Epithelial cell of prostate (primary cell): ENCODE measurements around the gene MYO6.
"Not testable (repeated sequence)": the region's sequence is repeated elsewhere in the genome, so short reads cannot be mapped to it uniquely, and the experiment has no call there.

ENCODE experiments used
- DNase-seq: peaks from one replicate; pipeline ENCODE4 v3.0.0-alpha.2; 2011; ENCODE audit warnings: low read depth, low spot score
- H3K27ac ChIP-seq: fragments of 450-650 bp; 2 replicates; pipeline ENCODE4 v1.5.1; 2017; ENCODE audit warnings: mild to moderate bottlenecking

MYO6 gene

DNA sequence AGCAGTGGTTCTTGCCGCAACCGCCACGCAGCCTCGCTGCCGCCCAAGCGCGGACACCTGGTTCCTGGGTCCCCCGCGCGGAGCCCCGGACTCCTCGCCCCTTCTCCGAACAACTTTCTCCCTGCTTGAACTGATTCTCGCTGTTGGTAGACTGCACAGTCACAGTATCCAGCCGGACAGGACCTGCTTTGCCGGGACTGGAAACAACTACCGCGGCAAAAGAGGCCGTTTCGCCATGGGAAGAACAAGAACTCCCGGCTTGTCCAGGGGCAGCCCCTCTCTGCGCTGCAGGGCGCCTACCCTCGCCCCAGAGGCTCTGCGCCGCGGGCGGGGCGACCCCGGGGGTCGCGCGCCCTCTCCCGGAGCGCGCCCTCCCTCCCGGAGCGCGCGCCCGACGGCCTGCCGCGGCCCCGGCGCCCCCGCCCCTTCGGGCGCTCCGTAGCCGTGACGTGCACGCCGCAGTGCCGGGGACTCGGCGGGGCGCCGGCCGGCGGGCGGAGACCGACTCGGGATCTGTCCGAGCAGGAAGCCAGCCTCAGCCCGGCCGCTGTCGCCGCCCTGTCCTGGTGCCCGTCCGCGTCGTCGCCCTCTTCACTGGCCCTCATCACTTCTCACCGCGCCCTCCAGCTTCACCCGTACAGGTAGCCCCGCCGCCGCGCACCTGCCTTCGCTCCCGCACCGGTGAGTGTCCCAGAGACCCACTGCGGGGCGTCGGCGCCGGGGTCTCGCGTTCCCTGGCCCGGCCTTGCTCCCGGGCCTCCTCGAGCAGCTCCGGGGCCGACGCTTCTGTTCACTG lies at the start of gene MYO6:
MYO6 (plus strand) TSS at position 497 of the 796 bp plus-strand sequence. CDS start 68,309 bp downstream, outside the sequence.
- no peak for DNase-seq
- H3K27ac ChIP-seq: peak within 1 kb of the TSS; percentile 83

DNA sequence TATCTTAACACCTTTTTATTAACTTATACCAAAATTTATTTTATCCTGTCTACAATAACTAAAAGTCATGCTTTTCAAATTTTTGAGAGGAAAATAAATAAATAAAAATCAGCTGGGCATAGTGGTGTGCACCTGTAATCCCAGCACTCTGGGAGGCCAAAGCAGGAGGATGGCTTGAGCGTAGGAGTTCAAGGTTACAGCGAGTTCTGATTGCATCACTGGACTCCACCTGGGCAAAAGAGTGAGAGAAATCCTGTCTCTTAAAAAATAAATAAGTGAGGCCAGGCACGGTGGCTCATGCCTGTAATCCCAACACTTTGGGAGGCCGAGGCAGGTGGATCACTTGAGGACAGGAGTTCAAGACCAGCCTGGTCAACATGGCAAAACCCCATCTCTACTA lies 40.7 kb upstream of the MYO6 start:
- not testable (repeated sequence) for DNase-seq, H3K27ac ChIP-seq

DNA sequence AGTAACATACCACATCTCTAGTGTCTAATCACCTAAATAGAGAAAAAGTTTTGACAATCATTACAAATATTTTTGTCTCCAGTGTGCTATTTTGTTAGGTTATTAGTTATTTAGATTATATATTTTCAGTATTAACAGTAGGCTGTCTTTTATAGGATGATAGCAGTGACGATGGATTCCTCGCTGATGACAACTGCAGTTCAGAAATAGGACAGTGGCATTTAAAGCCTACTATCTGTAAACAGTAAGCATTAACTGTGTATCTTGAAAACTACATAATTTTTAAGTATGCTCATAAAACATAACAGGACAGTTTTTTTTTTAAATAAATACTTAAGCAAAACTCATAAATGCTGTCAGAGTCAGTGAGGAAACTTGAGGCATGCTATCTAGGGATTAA lies 37.9 kb upstream of the MYO6 start:
- no peak overlapping the region for H3K27ac ChIP-seq
- no peak for DNase-seq

DNA sequence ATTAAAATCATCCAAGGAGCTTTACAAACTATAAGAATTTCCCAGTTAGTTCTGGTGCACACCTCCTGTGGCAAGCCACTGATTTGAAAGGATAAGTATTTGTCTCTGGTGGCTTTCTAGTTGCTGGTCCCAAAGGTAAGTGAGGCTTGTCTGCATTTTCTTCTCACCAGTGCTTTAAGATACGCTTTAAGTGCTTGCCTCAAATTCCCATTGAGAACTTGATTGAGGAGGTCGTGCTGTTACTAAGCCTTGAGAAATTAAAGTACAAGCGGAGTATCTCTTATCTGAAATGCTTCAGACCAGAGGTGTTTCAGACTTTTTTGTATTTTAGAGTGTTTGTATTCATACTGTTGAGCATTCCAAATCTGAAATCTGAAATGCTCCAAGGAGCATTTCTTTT lies 29.9 kb upstream of the MYO6 start:
- no peak overlapping the region for H3K27ac ChIP-seq
- DNase-seq: no peak

DNA sequence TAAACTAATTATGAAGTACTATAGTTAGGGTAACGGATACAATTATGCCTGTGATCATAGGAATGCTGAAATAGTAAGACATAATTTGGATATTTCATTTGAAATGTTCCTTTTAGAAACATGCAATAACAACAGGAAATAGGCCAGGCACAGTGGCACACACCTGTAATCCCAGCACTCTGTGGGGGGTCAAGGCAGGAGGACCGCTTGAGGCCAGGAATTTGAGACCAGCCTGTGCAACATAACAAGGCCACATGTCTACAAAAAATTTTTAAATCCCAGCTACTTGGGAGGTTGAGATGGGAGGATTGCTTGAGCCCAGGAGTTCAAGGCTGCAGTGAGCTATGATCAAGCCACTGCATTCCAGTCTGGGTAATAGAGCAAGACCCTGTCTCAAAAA lies 25.7 kb upstream of the MYO6 start:
- no peak for DNase-seq

DNA sequence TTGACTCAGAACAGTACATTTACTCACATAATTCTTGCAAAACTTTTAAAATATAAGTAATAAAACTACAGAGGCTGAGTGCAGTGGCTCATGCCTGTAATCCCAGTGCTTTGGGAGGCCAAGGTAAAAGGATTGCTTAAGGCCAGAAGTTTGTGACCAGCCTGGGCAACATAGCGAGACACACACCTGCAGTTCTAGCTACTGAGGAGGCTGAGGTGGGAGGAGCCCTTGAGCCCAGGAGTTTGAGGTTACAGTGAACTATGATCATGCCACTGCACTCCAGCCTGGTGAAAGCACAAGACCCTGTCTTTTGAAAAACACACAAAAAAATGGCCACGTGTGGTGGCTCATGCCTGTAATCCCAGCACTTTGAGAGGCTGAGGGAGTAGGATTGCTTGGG lies 21.8 kb upstream of the MYO6 start:
- DNase-seq: no peak
- no peak overlapping the region for H3K27ac ChIP-seq

More for the DNA sequence above, 25.7 kb upstream of the MYO6 start:
- no peak overlapping the region for H3K27ac ChIP-seq

DNA sequence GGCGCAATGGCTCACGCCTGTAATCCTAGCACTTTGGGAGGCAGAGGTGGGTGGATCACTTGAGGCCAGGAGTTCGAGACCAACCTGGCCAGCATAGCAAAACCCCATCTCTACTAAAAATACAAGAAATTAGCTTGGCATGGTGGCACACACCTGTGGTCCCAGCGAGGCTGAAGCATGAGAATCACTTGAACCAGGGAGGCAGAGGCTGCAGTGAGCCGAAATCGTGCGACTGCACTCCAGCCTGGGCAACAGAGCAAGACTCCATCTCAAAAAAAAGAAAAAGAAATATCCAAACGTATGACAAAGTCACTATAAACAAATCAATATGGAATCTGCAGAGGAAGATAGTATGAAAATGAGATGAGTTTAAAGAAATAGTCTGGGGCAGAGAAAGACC lies 18.0 kb upstream of the MYO6 start:
- H3K27ac ChIP-seq, DNase-seq: not testable (repeated sequence)

DNA sequence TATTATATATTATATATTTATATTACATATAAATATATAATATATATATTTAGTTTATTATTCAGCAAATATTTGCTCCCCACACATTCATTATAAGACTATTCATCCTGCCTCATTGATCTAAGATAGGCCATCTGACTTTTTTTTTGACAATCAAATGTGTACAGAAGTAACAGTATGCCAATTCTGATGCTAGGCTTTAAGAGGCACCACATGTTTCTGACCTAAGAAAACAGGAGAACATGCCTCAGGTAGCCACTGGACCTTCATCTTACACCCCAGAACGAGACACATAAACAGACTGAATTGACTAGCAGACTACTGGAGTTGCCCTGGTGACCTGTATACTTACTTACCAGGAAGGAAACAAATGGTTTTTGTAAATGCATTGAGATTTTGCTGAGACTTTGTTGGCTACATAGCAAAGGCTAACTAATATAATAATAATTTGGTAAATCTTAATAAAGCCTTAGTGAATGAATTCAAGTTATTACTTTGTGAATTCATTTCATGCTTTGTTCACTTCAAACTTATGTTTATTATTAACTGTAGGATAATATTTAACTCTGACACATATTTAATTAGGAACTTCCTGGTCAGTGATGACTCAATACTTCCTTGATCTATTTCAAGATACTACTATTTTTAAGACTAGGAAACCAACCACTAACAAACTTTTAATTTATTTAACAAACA lies 13.4 kb upstream of the MYO6 start:
- DNase-seq: no peak
- peak overlapping the region; percentile 28 for H3K27ac ChIP-seq

DNA sequence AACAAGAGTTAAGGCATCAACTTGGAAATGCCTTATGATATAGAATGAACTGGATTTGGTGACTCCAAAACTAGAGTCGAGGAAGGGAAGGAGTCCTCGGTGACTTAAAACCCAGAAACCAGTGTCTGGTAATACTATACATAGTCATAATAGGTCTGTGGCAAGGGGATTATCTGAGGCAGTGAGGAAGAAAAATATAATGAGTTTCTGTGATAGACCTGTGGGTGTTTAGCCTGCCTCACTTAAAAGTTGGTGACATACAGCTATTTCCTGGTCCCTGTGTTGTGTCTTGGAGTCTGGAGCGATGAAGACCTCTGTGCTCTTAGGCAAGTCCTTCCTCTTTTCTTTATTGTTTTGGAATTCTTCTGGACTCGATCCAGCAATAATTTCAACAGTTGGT lies 5.1 kb upstream of the MYO6 start:
- no peak overlapping the region for H3K27ac ChIP-seq
- no peak for DNase-seq

DNA sequence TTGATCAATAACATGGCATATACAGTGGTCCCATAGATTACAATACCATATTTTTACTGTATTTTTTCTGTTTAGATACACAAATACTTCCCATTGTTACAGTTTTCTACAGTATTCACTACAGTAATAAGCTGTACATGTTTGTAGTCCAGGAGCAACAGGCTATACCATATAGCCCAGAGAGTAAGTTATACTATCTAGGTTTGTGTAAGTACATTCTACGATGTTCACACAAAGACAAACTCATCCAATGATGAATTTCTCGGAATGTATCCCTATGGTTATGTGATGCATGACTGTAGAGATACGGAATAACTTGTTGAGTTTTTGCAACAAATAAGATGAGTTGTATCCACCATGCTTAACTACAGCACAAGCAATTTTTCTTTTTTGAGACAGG lies 3.6 kb upstream of the MYO6 start:
- DNase-seq: no peak
- no peak overlapping the region for H3K27ac ChIP-seq

DNA sequence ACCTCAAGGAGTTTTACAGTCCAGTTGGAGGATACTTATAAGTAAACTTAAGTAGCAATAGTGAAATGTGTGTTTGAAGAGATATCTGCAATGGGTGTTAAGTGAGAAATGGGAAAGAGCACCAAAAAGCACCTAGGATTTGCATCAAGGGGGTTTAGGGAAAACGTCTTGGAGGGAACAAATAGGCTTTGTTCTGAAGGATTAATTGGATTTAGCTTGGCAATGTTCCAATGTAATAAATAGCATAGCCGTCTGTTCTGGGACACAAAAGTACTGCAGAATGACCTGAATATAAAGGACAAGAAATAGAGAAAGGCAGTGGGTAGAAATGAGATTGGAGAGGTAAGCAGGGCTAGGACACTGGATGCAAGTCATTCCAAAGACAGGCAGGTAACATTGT lies 2.8 kb upstream of the MYO6 start:
- no peak for DNase-seq
- no peak overlapping the region for H3K27ac ChIP-seq

DNA sequence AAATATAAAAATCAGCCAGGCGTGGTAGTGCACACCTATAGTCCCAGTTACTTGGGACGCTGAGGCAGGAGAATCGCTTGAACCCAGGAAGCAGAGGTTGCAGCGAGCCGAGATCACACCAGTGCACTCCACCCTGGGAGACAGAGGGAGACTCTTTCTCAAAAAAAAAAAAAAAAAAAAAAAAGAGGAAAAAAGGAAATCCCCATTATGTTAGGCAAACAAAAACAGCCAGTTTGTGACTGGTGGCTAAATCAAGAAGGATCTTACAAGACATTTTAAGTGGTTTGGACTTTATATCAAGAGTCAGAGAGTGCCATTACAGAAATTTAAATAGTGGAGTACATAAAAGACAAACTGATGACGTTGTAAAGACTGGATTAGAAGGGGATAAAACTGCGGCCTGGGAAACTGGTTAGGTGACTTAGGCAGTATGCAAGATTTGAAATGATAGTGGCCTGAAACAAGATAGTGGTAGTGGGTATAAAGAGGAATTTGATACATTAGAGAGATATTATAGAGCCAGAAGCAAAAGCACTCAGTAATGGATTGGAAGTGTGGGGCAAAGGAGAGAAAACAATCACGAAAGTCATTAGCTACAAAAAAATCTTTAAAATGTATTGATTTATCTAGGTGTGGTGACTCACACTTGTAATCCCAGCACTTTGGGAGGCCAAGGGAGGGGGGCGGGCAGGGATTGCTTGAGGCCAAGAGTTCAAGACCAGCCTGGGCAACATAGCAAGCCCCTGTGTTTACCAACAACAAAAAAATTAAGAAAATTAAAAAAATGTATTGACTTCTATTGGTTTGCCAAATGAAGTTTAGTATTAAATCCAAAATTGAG lies 1.7 kb upstream of the MYO6 start:
- peak; percentile 43 for DNase-seq

DNA sequence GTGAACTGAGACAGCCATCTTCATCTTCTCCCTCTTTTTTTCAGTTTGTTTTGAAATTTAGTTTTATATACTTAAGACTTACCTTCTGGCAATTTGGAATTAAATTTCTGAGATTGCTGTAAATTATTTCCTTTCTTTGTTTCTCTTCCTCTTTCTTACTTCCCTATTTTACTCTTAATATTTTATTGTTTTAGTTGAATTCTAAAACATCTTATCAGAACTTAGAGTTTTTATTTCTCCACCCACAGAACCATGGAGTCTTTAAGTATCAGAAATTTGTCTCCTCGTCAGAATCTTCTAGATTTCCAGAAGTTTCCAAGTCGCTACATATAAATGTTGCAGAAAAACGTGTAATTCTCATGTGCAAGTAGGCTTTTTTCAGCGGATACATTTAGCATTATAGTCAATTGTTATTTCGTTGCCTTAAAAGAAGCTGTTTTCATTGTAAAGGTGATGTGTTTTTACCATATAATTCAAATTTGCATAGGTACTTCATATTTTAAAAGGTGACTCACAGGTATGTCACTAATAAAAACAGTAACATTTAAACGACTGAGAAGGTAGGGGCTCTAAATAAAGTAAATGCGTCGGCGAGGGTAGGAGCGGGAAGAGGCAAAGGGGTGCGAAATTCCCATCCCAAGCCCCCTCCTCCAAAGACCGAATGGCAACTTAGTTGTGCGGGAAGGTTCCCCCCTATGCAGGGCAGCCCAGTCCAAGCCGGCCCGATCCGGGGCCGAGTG lies 866 bp upstream of the MYO6 start:
- peak overlapping the region; percentile 83 for H3K27ac ChIP-seq
- no peak for DNase-seq

More for the DNA sequence above, 1.7 kb upstream of the MYO6 start:
- H3K27ac ChIP-seq: peak overlapping the region; percentile 83

DNA sequence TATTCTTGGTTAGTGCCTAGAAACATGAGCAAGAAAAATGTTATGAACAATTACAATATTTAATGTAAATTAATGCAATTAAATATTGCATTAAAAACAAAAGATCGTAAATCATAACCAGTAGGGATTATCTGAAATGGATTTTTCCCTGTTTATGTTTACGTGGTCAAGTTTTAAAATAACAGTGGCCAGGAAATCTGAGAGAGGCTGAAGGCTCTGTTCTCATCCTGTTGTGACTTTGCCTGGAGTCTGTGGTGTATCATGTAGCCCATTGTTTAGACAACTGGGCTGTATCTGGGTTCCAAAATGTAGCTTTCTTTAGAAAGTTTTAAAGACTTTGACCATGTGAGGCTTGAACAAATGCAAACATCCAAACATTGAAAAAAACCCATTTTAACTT lies 2.4 kb downstream of the MYO6 start:
- DNase-seq: no peak
- peak overlapping the region; percentile 89 for H3K27ac ChIP-seq

DNA sequence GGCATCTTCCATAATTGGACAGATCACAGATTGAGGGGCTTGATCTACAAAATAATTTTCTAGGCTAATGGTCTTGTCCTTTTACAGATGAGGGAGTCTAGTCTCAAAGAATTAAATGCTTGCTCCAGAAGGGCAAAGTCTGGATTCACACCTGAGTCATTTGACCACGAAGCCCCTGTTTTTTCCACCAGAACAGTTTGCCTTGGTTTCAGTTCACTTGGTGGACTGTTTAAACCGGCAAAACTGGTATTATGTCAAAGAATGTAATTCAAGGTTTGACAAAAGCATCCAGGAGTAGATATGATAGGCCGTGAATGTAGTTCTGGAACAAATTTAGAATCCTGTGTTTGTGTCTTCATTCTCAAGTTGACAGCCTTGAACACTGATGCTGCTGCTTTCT lies 3.3 kb downstream of the MYO6 start:
- DNase-seq: no peak

DNA sequence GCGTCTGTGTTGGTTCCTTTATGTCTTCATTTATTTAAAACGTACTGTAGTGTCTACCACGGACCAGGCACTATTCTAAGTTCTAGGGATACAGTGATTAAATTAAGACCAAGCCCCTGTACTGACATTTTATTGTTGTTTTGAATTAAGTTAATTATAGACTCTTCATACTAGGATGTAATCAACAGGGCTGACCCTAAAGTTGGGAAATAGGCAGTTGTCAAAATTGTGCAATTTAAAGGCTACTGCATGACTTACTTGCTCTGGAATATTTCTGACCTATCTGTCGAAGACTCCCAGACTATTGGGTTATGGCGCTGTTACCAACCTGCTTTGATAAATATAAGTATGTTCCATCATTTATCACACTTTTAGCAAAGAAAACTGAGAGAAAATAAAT lies 6.7 kb downstream of the MYO6 start:
- DNase-seq: no peak
- no peak overlapping the region for H3K27ac ChIP-seq

More for the DNA sequence above, 3.3 kb downstream of the MYO6 start:
- peak overlapping the region; percentile 89 for H3K27ac ChIP-seq

DNA sequence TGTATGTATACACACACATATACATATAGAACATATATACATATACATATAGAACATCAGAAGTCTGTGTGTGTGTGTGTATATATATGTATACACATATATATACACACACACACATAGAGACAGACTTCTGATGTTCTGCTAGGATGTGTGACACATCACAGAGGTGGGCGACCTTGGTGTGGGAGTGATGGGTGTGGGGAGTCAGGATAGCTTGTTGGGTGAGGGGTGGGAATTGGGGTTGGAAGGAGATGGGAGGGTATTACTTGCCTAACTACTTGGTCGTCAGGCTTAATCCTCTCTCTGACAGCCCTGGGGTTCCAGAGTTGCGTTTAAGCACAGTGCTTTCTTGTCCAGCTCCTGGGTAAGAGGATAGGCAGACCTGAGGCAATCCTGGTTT lies 8.3 kb downstream of the MYO6 start:
- DNase-seq: no peak
- no peak overlapping the region for H3K27ac ChIP-seq

DNA sequence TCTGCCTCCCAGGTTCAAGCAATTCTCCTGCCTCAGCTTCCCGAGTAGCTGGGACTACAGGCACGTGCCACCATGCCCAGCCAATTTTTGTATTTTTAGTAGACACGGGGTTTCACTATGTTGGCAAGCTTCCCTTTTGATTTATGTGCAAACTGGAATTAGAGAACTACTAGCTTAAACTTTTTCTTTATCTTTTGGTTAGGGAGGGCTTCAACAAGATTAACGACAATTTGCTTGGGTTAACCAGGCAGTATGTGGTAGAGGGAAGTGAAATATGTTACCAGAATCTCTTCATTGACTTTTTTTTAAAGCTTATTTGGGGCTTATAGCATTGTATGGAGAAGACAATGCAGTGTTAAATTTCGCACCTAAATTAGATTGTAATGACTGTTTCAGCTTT lies 9.0 kb downstream of the MYO6 start:
- no peak overlapping the region for H3K27ac ChIP-seq
- no peak for DNase-seq

DNA sequence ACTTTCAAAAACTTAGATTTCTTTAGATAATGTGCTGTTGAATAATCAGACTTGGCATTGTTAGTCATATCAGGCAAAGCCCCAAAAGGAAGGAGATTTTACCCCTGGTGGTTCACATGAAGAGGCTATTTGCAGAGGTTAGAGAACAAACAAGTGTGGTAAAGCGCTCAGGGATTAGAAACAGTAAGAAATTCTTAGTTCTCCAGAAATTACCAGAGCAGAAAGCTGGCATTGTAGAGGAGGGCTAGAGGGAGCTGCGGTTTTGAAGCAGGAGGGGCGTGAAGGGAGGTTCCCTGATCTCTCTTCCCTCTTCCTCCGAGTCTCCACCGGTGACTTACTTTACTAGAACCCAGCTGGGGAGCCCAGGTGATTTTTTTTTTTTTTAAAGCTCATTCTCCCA lies 10.2 kb downstream of the MYO6 start:
- DNase-seq: no peak
- no peak overlapping the region for H3K27ac ChIP-seq

DNA sequence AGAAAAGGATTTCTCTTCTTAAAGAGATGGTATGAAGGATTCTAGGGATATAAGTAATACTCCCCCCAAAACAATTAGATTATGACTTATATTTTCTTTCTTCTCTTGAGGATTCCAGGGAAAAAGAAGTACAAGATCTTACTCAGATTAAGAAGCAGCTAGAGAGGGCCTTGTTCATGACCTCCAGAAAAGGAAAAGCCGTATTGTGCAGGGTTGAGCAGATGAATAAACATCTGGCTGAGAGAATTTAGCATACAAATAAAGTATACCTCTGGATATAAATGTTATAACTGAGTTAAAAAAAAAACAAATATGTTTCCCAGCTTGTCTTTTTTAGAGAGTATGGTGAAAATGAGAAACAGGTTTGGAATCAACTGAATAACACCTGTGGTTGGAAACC lies 11.3 kb downstream of the MYO6 start:
- DNase-seq: no peak
- no peak overlapping the region for H3K27ac ChIP-seq
